GM18867 (cell line): ENCODE measurements around the gene PPIC.
"Not testable (repeated sequence)": the region's sequence is repeated elsewhere in the genome, so short reads cannot be mapped to it uniquely, and the experiment has no call there.

ENCODE experiments used
- ATAC-seq: cut with Tn5 transposase; IDR thresholded peaks from one replicate; pipeline ENCODE4 v1.9.1; 2021; ENCODE audit warnings: mild to moderate bottlenecking, moderate library complexity; ENCODE audit not compliant: unreplicated experiment

Gene PPIC

GRCh38 chr5:123012321-123012720 is 24.2 kb downstream of the PPIC start:
- no peak for ATAC-seq

GRCh38 chr5:123007754-123008153 is 28.8 kb downstream of the PPIC start:
- ATAC-seq, result no peak

- no peak for ATAC-seq
Observed at GRCh38 chr5:123007182-123007581, 29.3 kb downstream of the PPIC start.

- ATAC-seq, result no peak
Observed at GRCh38 chr5:123001808-123002207, 34.7 kb downstream of the PPIC start.

GRCh38 chr5:123000731-123001130 is 35.8 kb downstream of the PPIC start:
- no peak for ATAC-seq

- ATAC-seq, result peak; percentile 99
Observed at GRCh38 chr5:122999947-123000563, 36.5 kb downstream of the PPIC start.

GRCh38 chr5:122997294-122997693 is 39.2 kb downstream of the PPIC start:
- no peak for ATAC-seq

GRCh38 chr5:122996091-122996490 is 40.4 kb downstream of the PPIC start:
- no peak for ATAC-seq

- ATAC-seq, result peak; percentile 98
Observed at GRCh38 chr5:122985954-122986721, 50.4 kb downstream of the PPIC start.

- no peak for ATAC-seq
Observed at GRCh38 chr5:122985006-122985700, 51.4 kb downstream of the PPIC start.

- ATAC-seq, result peak; percentile 35
Observed at GRCh38 chr5:122984425-122984824, 52.1 kb downstream of the PPIC start.

- ATAC-seq, result no peak
Observed at GRCh38 chr5:122982376-122982775, 54.1 kb downstream of the PPIC start.

GRCh38 chr5:122981846-122982245 is 54.7 kb downstream of the PPIC start:
- no peak for ATAC-seq

- no peak for ATAC-seq
Observed at GRCh38 chr5:122978644-122979297, 57.8 kb downstream of the PPIC start.

GRCh38 chr5:122978068-122978467 is 58.5 kb downstream of the PPIC start:
- no peak for ATAC-seq

GRCh38 chr5:122977319-122977718 is 59.2 kb downstream of the PPIC start:
- no peak for ATAC-seq

- ATAC-seq, result not testable (repeated sequence)
Observed at GRCh38 chr5:122974251-122974650, 62.3 kb downstream of the PPIC start.

GRCh38 chr5:122973759-122974158 is 62.8 kb downstream of the PPIC start:
- ATAC-seq, result not testable (repeated sequence)
